Dermis microvascular lymphatic vessel endothelial cell (primary cell): ENCODE measurements around the gene PLEKHG5. TPM values are rescaled to one million over a fixed set of nuclear protein-coding genes. Genes with fewer than 3 reads are reported as not detected.
A peak's percentile ranks its signal among the peaks of the same experiment; 100 is the strongest.
"Not testable (repeated sequence)": the region's sequence is repeated elsewhere in the genome, so short reads cannot be mapped to it uniquely, and the experiment has no call there.

Experiments
- DNase-seq, 2 donors: peaks; one replicate each; pipeline versions ENCODE4 v3.0.0 to v3.0.0-alpha.2; 2010; ENCODE audit warnings: low read depth in 2 of 2
- total RNA-seq: library from RNA; depleted of rRNA; stranded (reverse); fragments of >200 nt; gene quantifications from 2 replicates; pipeline ENCODE4 v1.2.1, GENCODE V29; 2014

The PLEKHG5 gene
- total RNA-seq, 1 donor from 2014 or later, result 21.2 TPM

GRCh38 chr1:6464915-6465314, 26.6 kb downstream of the PLEKHG5 start:
- DNase-seq, result no peak

GRCh38 chr1:6464514-6464836, 27.0 kb downstream of the PLEKHG5 start:
- DNase-seq, result no peak

- DNase-seq, result no peak
These were observed 28.4 kb downstream of the PLEKHG5 start for GRCh38 chr1:6463120-6463412.

GRCh38 chr1:6462412-6463119, 28.9 kb downstream of the PLEKHG5 start:
- DNase-seq, result no peak

- DNase-seq, result no peak
These were observed 29.7 kb downstream of the PLEKHG5 start for GRCh38 chr1:6461538-6462411.

GRCh38 chr1:6461051-6461530, 30.4 kb downstream of the PLEKHG5 start:
- no peak for DNase-seq

- DNase-seq, result no peak
These were observed 31.0 kb downstream of the PLEKHG5 start for GRCh38 chr1:6460301-6461050.

- DNase-seq, result no peak
These were observed 31.6 kb downstream of the PLEKHG5 start for GRCh38 chr1:6459850-6460265.

GRCh38 chr1:6456800-6457466, 34.5 kb downstream of the PLEKHG5 start:
- no peak for DNase-seq

GRCh38 chr1:6455752-6456520, 35.5 kb downstream of the PLEKHG5 start:
- not testable (repeated sequence) for DNase-seq

- peak in 1 of 2 donors; percentile 36 for DNase-seq
These were observed 36.4 kb downstream of the PLEKHG5 start for GRCh38 chr1:6454856-6455751.

- DNase-seq, result not testable (repeated sequence)
These were observed 37.3 kb downstream of the PLEKHG5 start for GRCh38 chr1:6453895-6454855.

GRCh38 chr1:6450943-6451373, 40.5 kb downstream of the PLEKHG5 start:
- DNase-seq, result no peak

- DNase-seq, result not testable (repeated sequence)
These were observed 41.0 kb downstream of the PLEKHG5 start for GRCh38 chr1:6450486-6450885.

- no peak for DNase-seq
These were observed 41.4 kb downstream of the PLEKHG5 start for GRCh38 chr1:6450005-6450450.

GRCh38 chr1:6448749-6449631, 42.5 kb downstream of the PLEKHG5 start:
- peak in 1 of 2 donors; percentile 28 for DNase-seq
